GM12872 (cell line): Measurements from ENCODE around the gene SIN3B.

Experiments
- CTCF ChIP-seq: IDR thresholded peaks from 3 replicates; pipeline ENCODE4 v1.5.1; 2011; ENCODE audit warnings: low read depth, mild to moderate bottlenecking, low read length, moderate library complexity; ENCODE audit not compliant: insufficient read depth

Gene SIN3B

GRCh38 chr19:16877581-16877980 is 48.4 kb downstream of the SIN3B start:
- no peak for TF ChIP-seq CTCF

- no peak for TF ChIP-seq CTCF
These were observed 49.2 kb downstream of the SIN3B start for GRCh38 chr19:16878181-16878965.

GRCh38 chr19:16880884-16881554 is 51.8 kb downstream of the SIN3B start:
- no peak for TF ChIP-seq CTCF

GRCh38 chr19:16882146-16882545 is 52.9 kb downstream of the SIN3B start:
- TF ChIP-seq CTCF, result no peak

- TF ChIP-seq CTCF, result no peak
These were observed 54.3 kb downstream of the SIN3B start for GRCh38 chr19:16883522-16883921.

GRCh38 chr19:16885166-16885565 is 56.0 kb downstream of the SIN3B start:
- no peak for TF ChIP-seq CTCF

- TF ChIP-seq CTCF, result no peak
These were observed 57.2 kb downstream of the SIN3B start for GRCh38 chr19:16886305-16886880.
